Neural cell (in vitro differentiated cells): ENCODE measurements around the gene PDZRN3. TPM values are rescaled to one million over a fixed set of nuclear protein-coding genes. Genes with fewer than 3 reads are reported as not detected.
A peak's percentile ranks its signal among the peaks of the same experiment; 100 is the strongest.

Experiments used
- H2AFZ ChIP-seq: fragments of 200-600, 300-800 bp; sonication (generic), shearing (Covaris generic); 2 replicates; pipeline ENCODE4 v1.6.0; 2014; ENCODE audit warnings: low read depth, mild to moderate bottlenecking, antibody characterized with exemption, low read length, moderate library complexity
- H3F3A ChIP-seq: fragments of 200-600 bp; shearing (Covaris generic); 2 replicates; pipeline ENCODE4 v1.6.1; 2016; ENCODE audit warnings: mild to moderate bottlenecking, moderate library complexity, mixed read lengths, antibody characterized with exemption, low read length; ENCODE audit not compliant: insufficient read depth, poor library complexity, severe bottlenecking
- H3K27ac ChIP-seq: fragments of 200-600, 300-800 bp; sonication (generic), shearing (Covaris generic); 2 replicates; pipeline ENCODE4 v1.5.1; 2014; ENCODE audit warnings: mild to moderate bottlenecking, low read length, moderate library complexity
- H3K27me3 ChIP-seq: fragments of 300-800, 200-600 bp; sonication (generic), shearing (Covaris generic); 2 replicates; pipeline ENCODE4 v1.6.0; 2014; ENCODE audit warnings: mild to moderate bottlenecking, low read depth, low read length, moderate library complexity; ENCODE audit not compliant: insufficient read depth
- H3K36me3 ChIP-seq: fragments of 300-800, 200-600 bp; sonication (generic), shearing (Covaris generic); 2 replicates; pipeline ENCODE4 v1.5.1; 2014; ENCODE audit warnings: mild to moderate bottlenecking, antibody characterized with exemption, low read length, moderate library complexity; ENCODE audit not compliant: insufficient read depth
- H3K4me2 ChIP-seq: fragments of 300-800, 200-600 bp; sonication (generic), shearing (Covaris generic); 2 replicates; pipeline ENCODE4 v1.6.0; 2014; ENCODE audit warnings: mild to moderate bottlenecking, low read length
- H3K4me3 ChIP-seq: fragments of 300-800, 200-600 bp; sonication (generic), shearing (Covaris generic); 2 replicates; pipeline ENCODE4 v1.5.1; 2014; ENCODE audit warnings: mild to moderate bottlenecking, low read length, moderate library complexity
- H3K79me2 ChIP-seq: fragments of 200-600 bp; shearing (Covaris generic); replicated peaks from 2 replicates; pipeline ENCODE4 v1.6.0; 2014; ENCODE audit warnings: mild to moderate bottlenecking, low read length, moderate library complexity; ENCODE audit not compliant: insufficient read depth
- H3K9ac ChIP-seq: fragments of 300-800, 200-600 bp; sonication (generic), shearing (Covaris generic); 2 replicates; pipeline ENCODE4 v1.6.1; 2016; ENCODE audit warnings: mild to moderate bottlenecking, low read length, mixed read lengths
- H3K9me2 ChIP-seq: fragments of 200-600 bp; shearing (Covaris generic); 2 replicates; pipeline ENCODE4 v1.6.1; 2016; ENCODE audit warnings: mild to moderate bottlenecking, low read length, mixed read lengths; ENCODE audit not compliant: insufficient read depth
- H3K9me3 ChIP-seq: fragments of 200-600, 300-800 bp; sonication (generic), shearing (Covaris generic); 2 replicates; pipeline ENCODE4 v1.6.1; 2016; ENCODE audit warnings: mild to moderate bottlenecking, mixed run types, low read length, moderate library complexity, mixed read lengths
- H4K20me1 ChIP-seq: fragments of 200-600 bp; shearing (Covaris generic); 2 replicates; pipeline ENCODE4 v1.6.1; 2016; ENCODE audit warnings: mild to moderate bottlenecking, mixed run types; ENCODE audit not compliant: insufficient read depth
- EP300 ChIP-seq: fragments of 450-650 bp; conservative IDR thresholded peaks from 2 replicates; pipeline ENCODE4 v1.6.1; 2014; ENCODE audit warnings: antibody characterized with exemption, mild to moderate bottlenecking, moderate library complexity; ENCODE audit not compliant: poor library complexity, severe bottlenecking
- EZH2 ChIP-seq: fragments of 200-600, 300-800 bp; shearing (Covaris generic), sonication (generic); IDR thresholded peaks from 2 replicates; pipeline ENCODE4 v1.6.1; 2014; ENCODE audit warnings: antibody characterized with exemption, low read length, borderline replicate concordance, mild to moderate bottlenecking; ENCODE audit not compliant: insufficient read depth, poor library complexity, severe bottlenecking
- MXI1 ChIP-seq: fragments of 450-650 bp; conservative IDR thresholded peaks from 2 replicates; pipeline ENCODE4 v1.6.1; 2014; ENCODE audit warnings: antibody characterized with exemption, mild to moderate bottlenecking; ENCODE audit not compliant: poor library complexity, severe bottlenecking
- POLR2AphosphoS5 ChIP-seq: IDR thresholded peaks from 2 replicates; pipeline ENCODE4 v1.6.1; 2012
- RAD21 ChIP-seq: fragments of 450-650 bp; conservative IDR thresholded peaks from 2 replicates; pipeline ENCODE4 v1.6.1; 2014; ENCODE audit warnings: antibody characterized with exemption, mild to moderate bottlenecking, moderate library complexity
- SMC3 ChIP-seq: fragments of 450-650 bp; conservative IDR thresholded peaks from 2 replicates; pipeline ENCODE4 v1.6.1; 2014; ENCODE audit warnings: antibody characterized with exemption, mild to moderate bottlenecking, moderate library complexity; ENCODE audit not compliant: poor library complexity
- TAF1 ChIP-seq: IDR thresholded peaks from 2 replicates; pipeline ENCODE4 v1.6.1; 2012; ENCODE audit warnings: low read depth
- polyA plus RNA-seq: library from polyadenylated mRNA; depleted of rRNA; stranded (reverse); fragments of >200 nt; gene quantifications from 2 replicates; pipeline ENCODE4 v1.2.3, GENCODE V29; 2014
- TF ChIP-seq, protein P1 (sequence below): IDR thresholded peaks from 2 replicates; pipeline ENCODE4 v1.6.1; 2012; ENCODE audit warnings: borderline replicate concordance
- TF ChIP-seq, protein P2 (sequence below): fragments of 450-650 bp; IDR thresholded peaks from 2 replicates; pipeline ENCODE4 v1.5.1; 2014; ENCODE audit warnings: antibody characterized with exemption, mild to moderate bottlenecking, moderate library complexity; ENCODE audit not compliant: poor library complexity, severe bottlenecking

PDZRN3 gene
- polyA plus RNA-seq, 1 donor from 2014 or later, result 1.1 TPM

DNA sequence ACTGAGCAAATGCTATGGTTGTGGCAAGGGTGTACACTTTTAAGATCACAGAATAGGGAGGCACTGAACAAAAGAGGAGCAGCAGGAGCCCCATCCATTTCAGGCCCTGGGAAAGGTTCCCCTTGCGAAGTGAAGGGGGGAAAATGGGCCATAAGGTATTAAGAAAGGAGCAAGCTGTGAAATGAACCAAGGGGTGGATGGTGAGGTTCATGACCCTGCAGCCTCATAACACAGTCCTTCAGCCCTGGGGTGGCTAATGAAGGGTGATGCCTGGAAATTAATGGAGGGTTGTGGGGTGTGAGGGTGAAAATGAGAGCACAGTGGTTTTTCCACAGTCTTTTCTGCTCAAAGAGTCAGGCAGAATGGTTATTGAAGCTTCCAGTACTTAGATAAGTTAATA, 150.1 kb downstream of the PDZRN3 start:
- no peak overlapping the region for H3K4me3 ChIP-seq
- H3K9me2 ChIP-seq, result no peaks in the 10 kb centered on the region
- H2AFZ ChIP-seq, result no peak overlapping the region
- no peaks in the 10 kb centered on the region for H3K79me2 ChIP-seq
- H3K9ac ChIP-seq, result no peak overlapping the region
- no peaks in the 10 kb centered on the region for H3K9me3 ChIP-seq
- H3F3A ChIP-seq, result no peaks in the 10 kb centered on the region
- H4K20me1 ChIP-seq, result no peaks in the 10 kb centered on the region
- H3K27me3 ChIP-seq, result no peaks in the 10 kb centered on the region
- H3K27ac ChIP-seq, result no peak overlapping the region
- no peaks in the 10 kb centered on the region for H3K36me3 ChIP-seq
- no peak for TF ChIP-seq TAF1
- TF ChIP-seq, protein P1, sequence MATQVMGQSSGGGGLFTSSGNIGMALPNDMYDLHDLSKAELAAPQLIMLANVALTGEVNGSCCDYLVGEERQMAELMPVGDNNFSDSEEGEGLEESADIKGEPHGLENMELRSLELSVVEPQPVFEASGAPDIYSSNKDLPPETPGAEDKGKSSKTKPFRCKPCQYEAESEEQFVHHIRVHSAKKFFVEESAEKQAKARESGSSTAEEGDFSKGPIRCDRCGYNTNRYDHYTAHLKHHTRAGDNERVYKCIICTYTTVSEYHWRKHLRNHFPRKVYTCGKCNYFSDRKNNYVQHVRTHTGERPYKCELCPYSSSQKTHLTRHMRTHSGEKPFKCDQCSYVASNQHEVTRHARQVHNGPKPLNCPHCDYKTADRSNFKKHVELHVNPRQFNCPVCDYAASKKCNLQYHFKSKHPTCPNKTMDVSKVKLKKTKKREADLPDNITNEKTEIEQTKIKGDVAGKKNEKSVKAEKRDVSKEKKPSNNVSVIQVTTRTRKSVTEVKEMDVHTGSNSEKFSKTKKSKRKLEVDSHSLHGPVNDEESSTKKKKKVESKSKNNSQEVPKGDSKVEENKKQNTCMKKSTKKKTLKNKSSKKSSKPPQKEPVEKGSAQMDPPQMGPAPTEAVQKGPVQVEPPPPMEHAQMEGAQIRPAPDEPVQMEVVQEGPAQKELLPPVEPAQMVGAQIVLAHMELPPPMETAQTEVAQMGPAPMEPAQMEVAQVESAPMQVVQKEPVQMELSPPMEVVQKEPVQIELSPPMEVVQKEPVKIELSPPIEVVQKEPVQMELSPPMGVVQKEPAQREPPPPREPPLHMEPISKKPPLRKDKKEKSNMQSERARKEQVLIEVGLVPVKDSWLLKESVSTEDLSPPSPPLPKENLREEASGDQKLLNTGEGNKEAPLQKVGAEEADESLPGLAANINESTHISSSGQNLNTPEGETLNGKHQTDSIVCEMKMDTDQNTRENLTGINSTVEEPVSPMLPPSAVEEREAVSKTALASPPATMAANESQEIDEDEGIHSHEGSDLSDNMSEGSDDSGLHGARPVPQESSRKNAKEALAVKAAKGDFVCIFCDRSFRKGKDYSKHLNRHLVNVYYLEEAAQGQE, result no peak
- H3K4me2 ChIP-seq, result no peak overlapping the region

DNA sequence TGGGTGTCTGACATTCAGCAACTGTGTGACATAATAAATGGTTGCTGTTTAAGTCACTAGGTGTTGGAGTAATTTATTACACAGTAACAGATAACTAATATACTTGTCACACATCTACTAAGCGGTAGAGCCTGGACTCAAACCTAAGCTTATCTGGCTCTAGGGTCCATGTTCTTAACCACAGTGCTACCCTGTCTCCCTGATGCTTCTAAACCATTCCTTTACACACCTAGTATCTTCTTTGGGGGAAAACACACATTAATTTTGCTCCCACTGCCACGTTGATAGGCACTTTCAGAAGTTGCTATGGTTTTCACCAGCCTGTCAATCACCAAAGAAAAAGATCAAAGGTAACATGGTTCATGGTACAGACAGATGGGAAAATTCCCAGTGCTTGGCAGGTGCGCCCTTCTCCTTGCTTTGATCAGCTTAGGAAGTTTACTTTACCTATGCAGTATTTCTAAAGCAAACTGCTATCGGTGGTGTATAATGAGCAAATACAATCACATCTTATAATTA, 150.8 kb downstream of the PDZRN3 start:
- H3K27me3 ChIP-seq, result no peaks in the 10 kb centered on the region
- H2AFZ ChIP-seq, result no peak overlapping the region
- no peaks in the 10 kb centered on the region for H3K79me2 ChIP-seq
- no peak overlapping the region for H3K4me2 ChIP-seq
- no peak overlapping the region for H3K4me3 ChIP-seq
- H3K9me3 ChIP-seq, result no peaks in the 10 kb centered on the region
- no peaks in the 10 kb centered on the region for H4K20me1 ChIP-seq
- no peak for TF ChIP-seq EZH2
- TF ChIP-seq, protein P2, sequence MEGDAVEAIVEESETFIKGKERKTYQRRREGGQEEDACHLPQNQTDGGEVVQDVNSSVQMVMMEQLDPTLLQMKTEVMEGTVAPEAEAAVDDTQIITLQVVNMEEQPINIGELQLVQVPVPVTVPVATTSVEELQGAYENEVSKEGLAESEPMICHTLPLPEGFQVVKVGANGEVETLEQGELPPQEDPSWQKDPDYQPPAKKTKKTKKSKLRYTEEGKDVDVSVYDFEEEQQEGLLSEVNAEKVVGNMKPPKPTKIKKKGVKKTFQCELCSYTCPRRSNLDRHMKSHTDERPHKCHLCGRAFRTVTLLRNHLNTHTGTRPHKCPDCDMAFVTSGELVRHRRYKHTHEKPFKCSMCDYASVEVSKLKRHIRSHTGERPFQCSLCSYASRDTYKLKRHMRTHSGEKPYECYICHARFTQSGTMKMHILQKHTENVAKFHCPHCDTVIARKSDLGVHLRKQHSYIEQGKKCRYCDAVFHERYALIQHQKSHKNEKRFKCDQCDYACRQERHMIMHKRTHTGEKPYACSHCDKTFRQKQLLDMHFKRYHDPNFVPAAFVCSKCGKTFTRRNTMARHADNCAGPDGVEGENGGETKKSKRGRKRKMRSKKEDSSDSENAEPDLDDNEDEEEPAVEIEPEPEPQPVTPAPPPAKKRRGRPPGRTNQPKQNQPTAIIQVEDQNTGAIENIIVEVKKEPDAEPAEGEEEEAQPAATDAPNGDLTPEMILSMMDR, result no peak
- TF ChIP-seq SMC3, result no peak
- no peak for TF ChIP-seq TAF1
- TF ChIP-seq POLR2AphosphoS5, result no peak
- no peak for TF ChIP-seq EP300
- TF ChIP-seq, protein P1, result no peak
- TF ChIP-seq MXI1, result no peak
- no peak for TF ChIP-seq RAD21
- H3K9me2 ChIP-seq, result no peaks in the 10 kb centered on the region
- H3K27ac ChIP-seq, result peak overlapping the region; percentile 18
- no peaks in the 10 kb centered on the region for H3F3A ChIP-seq
- H3K9ac ChIP-seq, result no peak overlapping the region
- H3K36me3 ChIP-seq, result no peaks in the 10 kb centered on the region
